Measurements from ENCODE around the gene LRRC4C. TPM values are rescaled to one million over a fixed set of nuclear protein-coding genes. Genes with fewer than 3 reads are reported as not detected.

The LRRC4C gene
- total and polyA plus RNA-seq, 2 donors (not counting 3 experiments of a cell fraction or from before 2014, with no cell fraction given), result not detected

DNA sequence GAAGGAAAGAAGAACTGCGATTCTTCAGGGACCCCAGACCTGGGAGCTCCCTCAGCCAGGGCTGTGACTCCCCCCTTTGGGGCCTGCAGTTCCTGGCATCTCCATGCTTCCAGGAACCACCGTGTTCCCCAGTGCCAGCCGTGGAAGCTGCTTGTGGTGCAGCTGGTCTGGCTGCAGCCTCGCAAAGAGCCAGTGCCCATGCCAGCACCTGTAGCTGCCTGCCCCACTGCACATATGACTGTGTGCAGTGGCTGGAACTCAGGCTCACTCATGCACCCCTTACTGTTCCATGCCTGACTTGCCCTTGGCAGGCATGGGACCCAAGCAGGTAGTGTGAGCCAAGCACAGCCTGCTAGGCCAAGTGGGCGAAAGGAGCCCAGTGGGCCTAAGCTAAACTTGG is 401.3 kb downstream of the LRRC4C start:
- CTCF ChIA-PET, result no interaction called here
- Histone ChIP-seq H3K27me3 (ENCODE audit: control insufficient read depth in 2 of 2, insufficient read depth in 2 of 2, low read length in 2 of 2) (no peaks in the 10 kb centered on the region), H3K9me1 (replicated peaks; ENCODE audit: control insufficient read depth, extremely low read depth, insufficient read depth, low read length) (no peaks in the 10 kb centered on the region), H2AFZ (ENCODE audit: low read depth, low read length) (no peak overlapping the region), H3K4me3 (replicated peaks in 1 of 3; ENCODE audit: insufficient read depth in 1 of 3, low read depth in 1 of 3, low read length in 3 of 3) (no peak overlapping the region), H3K4me2 (ENCODE audit: insufficient read depth, low read length) (no peak overlapping the region), H3K9me3 (replicated peaks; ENCODE audit: control insufficient read depth, insufficient read depth, low read length) (peaks cover 3% of the 10 kb centered on the region), H3K27ac (ENCODE audit: insufficient read depth, low read depth, low read length) (no peak overlapping the region), H4K20me1 (replicated peaks; ENCODE audit: control insufficient read depth, extremely low read depth, insufficient read depth, low read length) (no peaks in the 10 kb centered on the region), H3K9ac (replicated peaks; ENCODE audit: extremely low read depth, insufficient read depth, low read length) (no peak overlapping the region), H3K36me3 (ENCODE audit: control insufficient read depth in 2 of 2, extremely low read depth in 1 of 2, insufficient read depth in 2 of 2, low read length in 2 of 2) (no peaks in the 10 kb centered on the region), H3K4me1 (ENCODE audit: control insufficient read depth, extremely low read depth, insufficient read depth, low read length) (no peaks in the 10 kb centered on the region), H3K79me2 (ENCODE audit: control insufficient read depth, insufficient read depth, low read length) (no peaks in the 10 kb centered on the region)
- no peak for TF ChIP-seq FOS (IDR thresholded peaks at IDR 0.05; ENCODE audit: borderline replicate concordance, insufficient read depth, low read length)
- TF ChIP-seq EZH2 (IDR thresholded peaks at IDR 0.05; ENCODE audit: borderline replicate concordance, low read depth, low read length, severe bottlenecking), result no peak
- no peak for TF ChIP-seq POLR2AphosphoS5 (IDR thresholded peaks at IDR 0.05; ENCODE audit: insufficient read depth, low read depth, low read length)
- no peak for TF ChIP-seq JUN (IDR thresholded peaks at IDR 0.05; ENCODE audit: borderline replicate concordance, insufficient read depth, insufficient read length, low read depth)
- no peak for TF ChIP-seq GATA2 (IDR thresholded peaks at IDR 0.05; ENCODE audit: insufficient read depth, insufficient read length, low read depth, low read length)
- TF ChIP-seq, protein P1, sequence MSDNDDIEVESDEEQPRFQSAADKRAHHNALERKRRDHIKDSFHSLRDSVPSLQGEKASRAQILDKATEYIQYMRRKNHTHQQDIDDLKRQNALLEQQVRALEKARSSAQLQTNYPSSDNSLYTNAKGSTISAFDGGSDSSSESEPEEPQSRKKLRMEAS (IDR thresholded peaks at IDR 0.05; ENCODE audit: insufficient read depth, insufficient read length), result no peak
- TF ChIP-seq POLR2A (IDR thresholded peaks at IDR 0.05; ENCODE audit: low read depth, low read length), result no peak
- TF ChIP-seq MYC (IDR thresholded peaks at IDR 0.05; ENCODE audit: low read depth, low read length), result no peak
- TF ChIP-seq CTCF (IDR thresholded peaks at IDR 0.05; ENCODE audit: extremely low read depth in 1 of 2, insufficient read depth in 1 of 2, low read depth in 1 of 2, low read length in 2 of 2), result no peak
- no peak for FAIRE-seq
- dilution Hi-C loops (cut with MboI; ENCODE audit: extremely low pct_ligation_motif_present, low sequenced_read_pairs) (no loop called here), intact Hi-C loops (cut with micrococcal nuclease) (no loop called here)
- no peak for DNase-seq (ENCODE audit: low read depth, low spot score)
- POLR2A ChIA-PET, result no interaction called here
- no TSS peak for BruUV-seq (replicated peaks)

All from endothelial cell of umbilical vein (primary cell).